Stimulated activated CD8-positive, alpha-beta memory T cell treated with anti-CD3 and anti-CD28 coated beads, Interleukin-7, amount 100 ng/mL, for 1 hour (primary cell): ENCODE results near the gene TTYH3.

Experiments used
- DNase-seq, 2 donors: peaks; one replicate each; pipeline ENCODE4 v3.0.0-alpha.2; 2020; ENCODE audit warnings: low read depth in 2 of 2

TTYH3 gene

DNA sequence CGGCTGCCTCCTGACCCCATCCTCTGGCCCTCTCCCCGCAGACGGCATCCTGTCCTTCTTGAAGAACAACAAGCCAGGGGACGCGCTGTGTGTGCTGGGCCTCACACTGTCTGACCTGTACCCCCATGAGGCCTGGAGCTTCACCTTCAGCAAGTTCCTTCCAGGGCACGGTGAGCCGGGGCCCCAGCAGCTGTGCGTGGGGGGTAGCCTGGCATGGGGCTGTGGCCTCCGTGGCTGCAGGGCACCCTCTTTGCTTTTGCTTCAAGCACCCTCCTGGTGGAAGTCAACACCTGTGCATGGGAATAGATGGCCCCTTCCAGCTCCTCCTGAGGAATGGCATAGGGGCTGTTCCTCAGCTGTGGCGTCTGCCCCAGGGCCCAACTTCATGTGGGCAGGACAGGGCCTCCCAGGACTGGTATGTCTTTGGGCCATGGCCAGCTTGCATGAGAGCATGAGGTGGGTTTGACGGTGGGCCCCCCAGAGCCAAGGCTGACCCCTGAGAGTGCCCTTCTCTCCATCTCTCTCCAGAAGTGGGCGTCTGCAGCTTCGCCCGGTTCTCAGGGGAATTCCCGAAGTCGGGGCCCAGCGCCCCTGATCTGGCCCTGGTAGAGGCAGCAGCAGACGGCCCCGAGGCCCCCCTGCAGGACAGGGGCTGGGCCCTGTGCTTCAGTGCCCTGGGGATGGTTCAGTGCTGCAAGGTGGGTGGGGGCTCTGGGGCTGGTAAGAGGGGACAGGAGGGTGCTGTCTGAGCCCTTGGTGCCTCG, 76.9 kb downstream of the TTYH3 start:
- DNase-seq = no peak

DNA sequence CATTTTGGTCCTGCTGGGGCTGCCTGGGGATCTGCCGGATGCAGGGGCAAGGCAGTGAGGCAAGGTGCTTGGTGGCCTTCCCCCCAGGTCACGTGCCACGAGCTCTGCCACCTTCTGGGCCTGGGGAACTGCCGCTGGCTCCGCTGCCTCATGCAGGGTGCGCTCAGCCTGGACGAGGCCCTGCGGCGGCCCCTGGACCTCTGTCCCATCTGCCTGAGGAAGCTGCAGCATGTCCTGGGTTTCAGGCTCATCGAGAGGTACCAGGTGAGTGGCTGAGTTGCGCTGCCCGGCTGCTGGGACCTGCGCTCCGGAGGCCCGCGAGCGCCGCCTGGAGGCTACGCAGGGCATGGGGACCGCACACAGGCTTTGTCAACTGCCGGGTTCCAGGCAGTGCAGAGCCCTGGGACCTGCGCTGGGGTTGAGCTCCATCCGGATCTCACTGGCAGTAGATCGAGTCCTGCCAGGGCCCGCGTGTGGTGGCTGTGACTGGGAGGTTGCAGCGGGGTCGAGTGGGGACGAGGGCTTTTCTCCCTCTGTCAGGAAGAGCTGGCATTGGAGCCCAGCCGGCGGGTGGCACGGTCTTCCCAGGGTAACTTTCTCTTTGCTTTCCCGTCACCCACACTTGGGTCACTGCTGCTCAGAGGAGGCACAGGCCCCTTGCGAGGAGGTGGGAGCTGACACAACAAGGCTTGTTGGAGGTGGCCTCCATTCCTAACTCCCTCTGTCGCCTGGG, 77.9 kb downstream of the TTYH3 start:
- peak; percentile 52 to 54 for DNase-seq

DNA sequence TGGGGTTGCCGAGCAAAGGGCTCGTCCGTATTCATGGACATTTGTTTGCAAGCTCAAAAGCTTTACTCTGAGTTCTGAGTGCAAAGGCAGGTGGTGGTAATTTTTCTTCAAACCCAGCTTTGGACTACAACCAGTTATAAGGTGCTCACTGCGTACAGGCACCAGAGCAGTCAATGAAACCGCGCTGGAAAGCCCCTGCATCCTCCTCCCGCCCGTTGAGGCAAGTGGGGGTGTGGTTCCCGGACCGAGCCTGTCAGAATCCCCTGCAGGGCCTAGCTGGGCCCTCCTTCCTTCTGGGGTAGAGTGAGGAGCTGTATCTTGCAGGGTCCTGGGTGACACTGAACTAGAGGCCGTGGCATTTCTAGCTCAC, 78.5 kb downstream of the TTYH3 start:
- DNase-seq = no peak

DNA sequence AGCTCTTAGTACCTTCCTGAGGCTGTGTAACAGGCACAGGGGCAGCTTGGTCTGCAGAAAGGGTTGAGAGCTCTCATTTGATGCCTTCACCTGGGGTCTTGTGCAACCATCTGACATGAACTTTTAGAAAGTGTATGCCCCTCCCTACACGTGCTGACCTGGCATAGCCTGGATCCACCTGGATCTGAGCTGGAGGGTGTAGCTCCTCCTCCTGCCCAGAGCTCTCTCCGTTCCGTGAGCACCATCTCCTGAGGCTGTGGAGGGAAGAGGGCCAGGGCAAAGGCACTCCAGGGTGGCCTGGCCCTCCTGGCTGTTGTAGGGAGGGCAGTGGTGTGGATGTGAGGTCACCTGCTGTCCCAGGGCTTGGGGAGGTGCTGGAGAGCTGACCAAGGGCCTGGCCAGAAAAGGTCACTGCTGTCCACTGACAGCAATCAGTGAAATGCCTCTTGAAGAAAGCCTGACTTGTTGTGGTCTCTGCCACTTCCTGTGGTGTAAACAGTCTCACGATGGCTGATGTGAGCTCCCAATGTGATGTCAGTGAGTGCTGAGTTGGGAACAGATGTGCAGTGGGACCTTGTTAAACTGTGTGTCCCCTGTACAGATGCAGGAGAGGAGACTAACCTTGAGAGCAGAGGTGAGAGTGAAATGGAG, 79.2 kb downstream of the TTYH3 start:
- no peak for DNase-seq

DNA sequence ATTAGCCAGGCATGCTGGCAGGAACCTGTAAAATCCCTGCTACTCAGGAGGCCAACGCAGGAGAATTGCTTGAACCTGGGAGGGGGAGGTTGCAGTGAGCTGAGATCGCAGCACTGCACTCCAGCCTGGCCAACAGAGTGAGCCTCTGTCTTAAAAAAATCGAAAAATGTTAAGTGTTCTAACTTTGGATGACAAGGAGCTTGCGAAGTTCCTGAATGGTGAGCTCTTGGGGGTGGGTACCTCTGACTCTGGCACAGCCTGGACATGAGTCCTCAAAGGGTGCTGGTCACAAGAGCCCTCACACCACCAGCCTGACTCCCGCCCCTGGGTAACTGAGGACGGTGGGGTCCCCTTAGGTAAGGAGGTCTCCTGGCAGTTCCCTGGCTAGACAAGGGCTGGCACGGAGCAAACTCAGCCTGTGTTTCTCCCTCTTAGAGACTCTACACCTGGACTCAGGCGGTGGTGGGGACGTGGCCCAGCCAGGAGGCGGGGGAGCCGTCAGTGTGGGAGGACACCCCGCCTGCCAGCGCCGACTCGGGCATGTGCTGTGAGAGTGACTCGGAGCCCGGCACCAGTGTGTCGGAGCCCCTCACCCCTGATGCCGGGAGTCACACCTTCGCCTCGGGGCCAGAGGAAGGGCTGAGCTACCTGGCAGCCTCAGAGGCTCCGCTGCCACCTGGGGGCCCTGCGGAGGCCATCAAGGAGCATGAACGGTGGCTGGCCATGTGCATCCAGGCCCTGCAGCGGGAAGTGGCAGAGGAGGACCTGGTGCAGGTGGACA, 80.3 kb downstream of the TTYH3 start:
- DNase-seq = no peak

DNA sequence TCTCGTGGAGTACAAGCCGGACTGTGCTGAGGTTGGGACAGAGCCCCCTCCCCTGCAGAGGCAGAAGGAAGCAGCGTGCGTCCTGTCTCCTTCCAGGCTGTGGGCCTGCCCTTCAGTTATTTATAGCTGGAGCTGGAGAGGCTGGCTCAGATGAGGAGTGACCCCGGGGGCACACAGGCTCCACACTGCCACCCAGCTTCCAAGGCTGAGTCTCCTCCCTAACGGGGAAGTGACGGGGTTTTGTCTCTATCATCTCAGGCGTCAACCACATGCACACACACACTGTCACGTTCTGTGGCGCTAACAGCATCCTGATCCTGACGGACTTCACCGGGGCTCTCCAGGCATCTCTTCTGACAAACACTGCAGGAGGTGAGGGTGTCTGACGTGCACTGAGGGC, 81.6 kb downstream of the TTYH3 start:
- no peak for DNase-seq

DNA sequence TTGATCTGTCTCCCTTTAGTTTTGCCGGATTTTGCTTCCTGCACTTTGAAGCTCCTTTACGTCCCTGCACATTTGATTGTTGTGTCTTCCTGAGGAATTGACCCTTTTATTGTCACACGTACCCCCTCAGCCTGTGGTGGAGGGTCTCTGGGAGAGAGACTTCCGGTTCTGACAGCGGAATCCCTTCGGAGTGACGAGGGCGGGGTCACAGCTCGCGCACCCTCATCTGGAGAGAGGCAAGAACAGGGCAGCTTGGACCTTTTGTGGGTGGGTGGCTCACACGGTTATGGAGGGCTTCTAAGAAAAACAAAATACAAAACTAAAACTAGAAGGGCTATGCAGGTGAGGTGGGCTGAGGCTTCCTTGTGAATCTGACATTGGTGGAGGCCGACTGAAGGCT, 82.2 kb downstream of the TTYH3 start:
- DNase-seq = no peak
